GM18873 (cell line): ENCODE results near the gene CCIN.

Experiments
- ATAC-seq: cut with Tn5 transposase; IDR thresholded peaks from one replicate; pipeline ENCODE4 v1.9.1; 2021; ENCODE audit warnings: mild to moderate bottlenecking, moderate library complexity, moderate number of reproducible peaks; ENCODE audit not compliant: unreplicated experiment, low FRiP score

CCIN gene

DNA sequence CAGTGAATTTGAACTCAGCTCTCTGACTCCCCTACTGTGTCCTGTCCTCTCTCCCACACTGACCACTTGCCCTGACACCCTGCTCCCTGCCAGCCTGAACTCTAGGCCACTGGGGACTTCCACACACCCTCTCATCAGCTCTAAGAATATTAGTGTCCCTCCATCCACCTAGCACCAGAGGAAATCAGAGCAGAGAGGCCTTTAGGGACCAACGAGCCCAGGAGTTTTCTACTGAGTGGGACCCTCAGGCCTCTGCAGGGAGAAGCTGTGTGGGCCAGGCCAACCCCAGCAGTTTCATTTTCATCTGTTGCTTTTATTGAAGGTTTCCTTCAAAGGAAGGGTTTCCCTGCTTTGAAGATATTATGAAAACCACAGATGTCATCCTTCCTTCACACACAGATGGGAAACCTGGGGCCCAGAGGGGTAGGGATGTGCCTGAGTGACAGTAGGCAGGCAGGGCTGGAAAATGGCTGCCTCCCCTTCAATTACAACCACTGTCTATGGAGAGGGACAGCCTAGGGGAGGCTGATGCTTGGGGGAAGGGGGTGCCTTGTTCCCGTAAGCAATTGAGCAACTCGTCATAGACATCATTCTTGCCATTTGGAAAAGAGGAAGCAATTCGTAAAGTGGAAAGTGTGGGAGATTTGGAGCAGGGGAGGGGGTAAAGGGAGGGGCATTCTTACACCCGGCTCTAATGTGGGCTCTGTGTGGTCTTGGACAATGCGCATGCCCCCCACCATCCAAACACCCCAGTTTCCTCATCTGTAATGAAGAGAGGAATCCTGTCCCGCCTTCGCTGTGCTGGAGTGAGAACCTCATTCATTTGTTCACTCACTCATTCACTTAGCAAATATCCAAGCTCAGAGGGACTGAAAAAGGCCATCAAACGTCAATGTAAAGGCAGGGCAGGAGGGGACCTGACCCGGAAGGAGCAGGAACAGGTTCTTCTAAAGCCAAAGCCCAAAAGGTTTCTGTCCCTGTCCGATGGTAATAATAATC is 28.8 kb upstream of the CCIN start:
- no peak for ATAC-seq

DNA sequence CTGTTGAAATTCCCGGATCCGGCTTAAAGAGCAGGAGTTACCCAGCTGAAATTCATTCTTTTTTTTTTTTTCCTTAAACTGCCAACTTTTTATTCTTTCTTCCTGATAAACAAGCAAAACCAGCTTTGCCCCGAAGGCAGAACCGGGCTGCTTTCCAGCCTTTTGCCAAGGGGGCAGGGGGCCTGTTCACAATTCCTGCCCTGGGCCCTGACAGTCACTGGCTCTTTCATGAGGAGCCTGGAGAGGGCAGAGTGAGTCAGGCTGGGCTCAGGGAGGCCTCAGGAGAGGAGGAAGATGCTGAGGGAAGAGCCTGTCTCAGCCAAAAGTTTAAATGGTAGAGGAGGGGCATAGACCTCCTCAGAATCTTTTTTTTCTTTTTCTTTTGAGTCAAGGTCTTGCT is 27.9 kb upstream of the CCIN start:
- ATAC-seq = no peak

DNA sequence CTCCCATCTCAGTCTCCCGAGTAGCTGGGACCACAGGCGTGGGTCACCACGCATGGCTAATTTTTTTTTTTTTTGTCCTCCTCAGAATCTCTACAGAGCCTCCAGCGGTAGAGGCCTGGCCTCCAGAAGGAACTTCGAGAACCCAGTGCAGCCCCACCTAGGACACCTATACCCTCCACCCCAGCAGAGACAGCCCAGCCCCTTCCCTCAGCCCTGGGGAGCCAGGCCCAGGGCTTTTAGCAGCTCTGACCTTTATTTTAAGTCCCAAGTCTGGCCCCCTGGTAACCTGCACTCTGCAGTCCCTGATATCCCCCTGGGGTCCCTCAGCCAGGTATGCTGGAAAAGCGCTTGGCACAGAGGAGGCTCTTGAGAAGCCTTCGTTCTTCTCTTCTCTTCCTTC is 27.4 kb upstream of the CCIN start:
- no peak for ATAC-seq

DNA sequence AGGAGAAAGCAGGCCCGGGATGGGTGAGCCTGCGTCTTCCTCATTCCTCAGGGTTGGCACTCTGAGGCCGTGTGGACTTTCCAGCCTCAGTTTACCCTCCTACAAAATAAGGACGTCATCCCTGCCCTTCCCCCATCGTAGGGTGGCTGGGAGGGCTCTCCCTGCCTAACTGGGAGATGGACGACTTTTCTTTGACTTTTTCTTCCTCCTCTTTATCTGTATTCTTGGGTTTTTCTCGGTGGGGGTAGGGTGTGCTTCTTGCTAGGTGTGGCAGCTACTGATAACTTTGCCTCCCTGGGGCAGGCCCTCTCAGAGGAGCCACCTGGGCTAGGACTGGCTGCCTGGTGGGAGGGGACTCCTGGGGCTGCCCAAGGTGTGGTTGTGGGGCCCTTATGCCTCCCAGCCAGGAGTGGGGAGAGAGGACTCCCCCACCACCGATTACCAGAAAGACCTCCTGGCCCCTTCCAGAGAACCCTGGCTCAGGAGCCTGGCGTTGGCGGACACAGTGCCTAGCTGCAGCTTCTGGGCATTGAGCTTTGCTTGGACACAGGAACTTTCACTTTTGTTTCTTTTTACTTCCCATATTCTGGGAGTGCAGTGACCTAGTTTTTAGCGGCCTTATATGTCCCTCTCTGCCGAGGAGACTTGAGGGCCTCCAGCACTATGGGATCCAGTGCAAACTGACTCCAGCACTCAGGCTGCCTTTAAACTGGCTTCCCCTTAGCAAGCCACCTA is 26.5 kb upstream of the CCIN start:
- ATAC-seq = no peak

DNA sequence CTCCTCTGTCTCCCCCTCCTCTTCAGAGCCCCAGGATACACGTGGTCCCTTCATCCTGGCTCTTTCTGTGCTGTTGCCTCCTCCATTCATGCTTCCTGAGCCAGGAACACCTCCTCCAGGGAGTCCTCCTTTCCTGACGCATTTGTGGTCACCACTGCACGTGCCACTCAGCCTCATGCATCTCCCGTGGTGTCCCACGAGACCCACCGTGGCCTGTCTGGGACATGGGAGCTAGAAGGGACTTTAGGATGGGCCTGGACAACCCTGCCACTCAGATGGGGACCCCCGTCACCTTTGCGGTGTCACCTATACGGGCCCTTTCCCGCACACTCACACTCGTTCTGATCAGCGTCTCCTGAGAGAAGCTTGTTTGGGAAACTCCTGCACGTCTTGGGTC is 25.9 kb upstream of the CCIN start:
- ATAC-seq = no peak

DNA sequence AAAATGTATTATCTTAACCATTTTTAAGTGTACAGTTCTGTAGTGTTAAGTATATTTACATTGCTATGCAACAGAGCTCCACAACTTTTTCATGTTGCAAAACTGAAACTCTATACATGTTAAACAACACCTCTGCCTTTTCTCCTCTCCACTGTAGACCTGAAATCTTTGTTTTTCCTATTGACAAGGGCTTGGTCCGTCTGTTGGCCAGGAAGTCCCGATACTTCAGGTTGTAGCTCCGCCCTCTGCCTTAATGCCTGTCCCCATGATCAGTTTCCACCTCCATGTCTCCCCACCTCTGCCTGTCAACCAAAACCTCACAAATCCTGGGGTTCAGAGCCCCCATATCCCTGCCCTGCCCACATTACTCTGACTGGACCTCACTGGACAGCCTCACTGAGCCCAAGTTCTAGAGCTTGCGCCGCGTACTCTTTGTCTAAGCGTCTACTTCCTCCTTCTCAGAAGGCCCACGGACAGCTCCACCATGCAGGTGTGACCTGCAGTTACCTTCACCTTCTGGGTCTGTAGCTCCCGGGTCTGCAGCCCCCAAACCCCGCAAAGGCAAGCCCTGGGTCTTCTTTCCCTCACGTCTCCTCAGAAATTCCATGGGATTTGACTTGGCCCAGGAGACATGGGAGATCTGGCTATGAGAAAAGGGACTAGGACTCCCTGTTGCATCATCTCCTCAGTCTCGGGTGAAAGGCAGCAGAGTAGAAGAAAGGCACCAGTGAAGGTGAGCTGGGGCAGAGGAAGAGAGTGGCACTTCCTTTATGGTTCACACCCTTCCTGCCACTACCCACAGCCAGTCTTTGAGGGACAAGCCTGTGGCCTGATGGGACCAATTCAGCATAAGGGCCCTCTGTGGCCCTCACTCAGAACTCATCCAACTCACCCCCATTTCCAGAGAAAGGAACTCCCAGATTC is 24.6 kb upstream of the CCIN start:
- no peak for ATAC-seq

DNA sequence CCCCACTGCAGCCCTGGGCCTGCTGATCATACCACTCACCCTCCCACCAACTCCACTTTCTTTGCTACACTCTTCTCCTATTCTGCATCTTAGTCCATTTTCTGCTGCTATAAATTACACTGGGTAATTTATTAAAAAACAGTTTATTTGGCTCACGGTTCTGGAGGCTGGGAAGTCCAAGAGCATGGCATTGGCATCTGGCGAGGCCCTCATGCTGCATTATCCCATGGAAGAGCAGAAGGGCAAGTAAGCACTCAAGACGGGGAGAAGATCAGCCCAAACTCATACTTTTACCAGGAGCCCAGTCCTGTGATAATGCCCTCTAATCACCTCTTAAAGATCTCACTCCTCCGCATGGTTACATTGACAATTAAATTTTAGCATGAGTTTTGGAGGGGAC is 23.2 kb upstream of the CCIN start:
- ATAC-seq = no peak

DNA sequence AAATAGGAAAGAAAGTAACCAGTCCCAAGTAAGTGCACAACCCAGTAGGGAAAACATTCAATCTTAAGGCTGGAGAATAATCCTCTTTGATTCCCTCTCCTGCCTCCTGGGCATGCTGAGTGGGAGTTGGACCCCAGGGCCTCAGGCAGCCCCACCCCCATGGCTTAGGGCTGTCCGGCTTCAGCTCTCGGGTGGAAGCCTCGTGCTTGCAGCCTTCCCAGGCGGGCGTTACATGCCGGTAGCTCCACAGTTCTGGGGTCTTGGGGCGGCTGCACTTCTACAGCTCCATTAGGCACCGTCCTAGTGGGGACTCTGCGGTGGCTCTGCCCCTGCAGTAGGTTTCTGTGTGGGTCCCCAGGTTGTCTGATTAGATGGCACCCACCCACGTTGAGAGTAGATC is 22.5 kb upstream of the CCIN start:
- no peak for ATAC-seq

DNA sequence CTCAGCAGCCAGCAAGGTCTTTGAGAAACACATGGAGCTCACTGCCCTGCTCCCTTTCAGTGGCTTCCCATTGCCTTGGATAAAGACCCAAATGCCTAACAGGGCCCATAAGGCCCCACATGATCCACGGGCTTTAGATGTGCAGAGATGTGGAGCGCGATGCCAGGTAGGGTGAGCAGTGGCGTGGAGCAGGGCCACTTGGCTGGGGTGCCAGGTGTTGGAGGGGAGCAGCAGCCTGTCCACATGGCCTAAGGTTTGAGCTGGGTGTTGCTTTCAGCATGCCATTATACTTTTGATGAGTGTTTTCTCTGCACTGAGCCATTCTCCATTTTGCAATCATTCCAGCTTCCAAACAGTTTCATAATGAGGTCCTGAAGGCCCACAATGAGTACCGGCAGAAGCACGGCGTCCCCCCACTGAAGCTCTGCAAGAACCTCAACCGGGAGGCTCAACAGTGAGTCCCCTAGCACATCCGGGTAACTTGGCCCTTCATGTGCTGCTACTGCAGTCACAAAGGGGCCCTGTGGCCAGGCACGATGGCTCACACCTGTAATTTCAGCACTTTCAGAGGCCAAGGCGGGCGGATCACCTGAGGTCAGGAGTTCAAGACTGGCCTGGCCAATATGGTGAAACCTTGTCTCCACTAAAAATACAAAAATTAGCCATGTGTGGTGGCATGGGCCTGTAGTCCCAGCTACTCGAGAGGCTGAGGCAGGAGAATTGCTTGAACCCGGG is 21.6 kb upstream of the CCIN start:
- no peak for ATAC-seq

DNA sequence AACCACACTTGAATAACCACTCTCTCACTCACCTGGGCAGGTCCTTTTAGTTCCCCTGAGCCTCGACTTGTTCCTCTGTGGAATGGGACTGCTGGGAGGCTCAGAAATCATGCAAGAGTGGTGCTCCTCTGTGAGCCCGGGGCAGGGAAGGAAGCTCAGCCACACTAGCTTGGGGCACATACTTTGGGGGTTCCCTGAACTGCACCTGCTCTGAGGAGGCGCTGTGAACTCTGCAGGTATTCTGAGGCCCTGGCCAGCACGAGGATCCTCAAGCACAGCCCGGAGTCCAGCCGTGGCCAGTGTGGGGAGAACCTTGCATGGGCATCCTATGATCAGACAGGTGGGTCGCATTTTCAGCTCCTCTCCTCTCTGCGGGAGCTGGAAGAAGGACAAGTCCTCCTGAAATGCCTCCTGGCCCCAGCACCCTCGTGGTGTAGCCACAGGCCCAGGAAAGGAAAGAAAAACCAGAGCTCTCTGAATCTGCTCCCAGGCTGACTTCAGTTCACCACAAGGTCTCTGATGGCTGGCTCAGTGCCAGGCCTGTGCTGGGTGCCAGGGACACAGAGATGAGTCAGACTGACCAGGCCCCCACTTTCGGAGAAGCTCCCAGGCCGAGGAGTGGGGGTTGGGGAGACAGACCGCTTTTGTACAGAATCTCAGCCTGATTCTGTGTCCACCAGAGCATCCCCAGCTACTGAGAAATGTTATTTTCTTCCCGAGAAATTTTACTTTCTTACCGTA is 20.7 kb upstream of the CCIN start:
- ATAC-seq = no peak

DNA sequence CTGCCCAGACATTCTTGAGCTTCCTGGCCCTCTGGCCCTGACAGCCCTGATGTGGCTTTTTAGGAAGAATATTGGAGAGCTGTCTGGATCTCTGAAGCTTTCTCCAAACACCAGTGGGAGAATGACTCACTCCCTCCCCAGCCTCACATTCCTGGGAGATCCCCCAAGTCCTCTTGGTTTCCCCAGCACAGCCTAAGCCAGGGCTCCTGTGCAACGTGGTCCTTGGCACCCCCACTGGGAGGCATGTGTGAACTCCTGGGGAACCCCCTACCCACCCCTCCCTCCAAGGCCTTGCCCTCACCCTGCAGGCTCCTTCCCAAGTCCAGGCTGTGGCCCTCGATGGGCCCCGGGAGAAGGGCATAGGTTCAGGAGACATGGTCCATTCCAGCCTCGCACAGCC is 20.0 kb upstream of the CCIN start:
- no peak for ATAC-seq

DNA sequence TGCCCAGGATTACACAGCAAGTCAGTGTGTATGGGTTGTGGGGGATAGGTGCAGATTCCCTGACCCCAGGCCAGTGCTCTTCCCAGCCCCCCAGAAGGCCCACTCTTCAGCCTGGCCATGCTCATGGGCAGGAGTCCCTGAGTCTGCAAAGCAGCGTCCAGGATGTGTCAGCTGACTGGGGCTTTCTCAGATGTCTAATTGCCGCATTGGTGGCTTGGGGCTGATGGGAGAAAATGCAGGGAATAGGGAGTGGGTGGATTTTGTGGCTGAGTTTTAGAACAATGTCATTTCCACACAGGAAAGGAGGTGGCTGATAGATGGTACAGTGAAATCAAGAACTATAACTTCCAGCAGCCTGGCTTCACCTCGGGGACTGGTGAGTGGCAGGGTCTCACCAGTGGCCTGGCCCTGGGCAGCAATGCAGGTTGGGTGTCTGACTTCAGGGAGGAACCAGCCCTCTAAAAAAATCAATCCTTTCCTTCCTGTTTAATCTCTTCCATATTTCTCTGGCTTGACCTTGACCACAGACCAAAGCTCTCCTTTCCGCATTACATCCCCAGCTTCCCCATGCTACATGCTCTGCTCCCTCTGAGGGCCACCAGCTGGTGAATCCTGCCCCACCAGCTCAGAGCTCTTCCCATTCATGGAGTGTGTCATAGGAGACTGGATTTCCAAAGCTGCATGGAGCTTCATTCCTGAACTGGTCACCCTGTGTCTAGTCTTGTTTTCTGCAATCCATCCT is 18.4 kb upstream of the CCIN start:
- no peak for ATAC-seq

DNA sequence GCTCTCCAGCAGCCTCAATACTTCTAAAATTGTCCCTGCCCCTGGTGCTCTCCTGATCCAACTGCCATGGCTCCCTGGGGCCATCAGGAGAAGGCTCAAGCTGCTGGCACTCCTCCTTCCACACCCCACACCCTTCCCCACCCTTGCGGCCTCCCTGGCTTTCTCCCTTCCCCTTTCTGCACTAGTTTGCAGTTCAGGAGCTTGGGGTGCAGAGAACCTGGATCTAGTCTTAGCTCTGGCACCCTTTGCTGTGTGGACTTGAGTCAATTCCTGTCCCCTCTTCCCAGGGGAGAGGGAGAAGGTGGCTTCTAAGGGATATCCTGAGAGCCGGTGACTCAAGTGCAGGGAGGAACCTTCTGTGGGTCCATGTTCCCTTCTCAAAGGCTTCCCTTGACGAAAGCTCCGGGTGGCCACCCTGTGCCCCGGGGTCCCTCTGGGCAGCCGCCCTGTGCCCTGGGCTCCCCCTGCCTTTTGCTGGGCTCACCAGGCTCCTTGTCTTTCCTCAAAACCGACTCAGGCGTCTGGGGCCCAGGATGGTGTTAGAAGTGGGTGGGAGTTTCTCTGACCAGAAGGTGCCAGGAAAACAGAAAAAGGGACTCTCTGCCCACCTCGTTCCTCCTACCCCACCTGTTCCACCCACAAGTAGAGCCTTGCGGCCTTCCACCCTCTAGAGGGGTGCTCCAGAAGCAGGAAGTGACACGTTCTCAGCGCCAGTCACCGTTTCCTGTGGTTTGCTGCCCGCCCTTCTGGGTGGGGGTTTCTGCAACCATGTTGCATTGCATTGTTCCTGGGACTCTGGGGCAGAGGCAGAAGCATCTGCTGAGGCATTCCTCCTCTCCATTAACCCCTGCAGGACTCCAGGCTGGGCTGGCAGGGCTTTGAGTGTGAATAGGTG is 17.6 kb upstream of the CCIN start:
- peak; percentile 86 for ATAC-seq

DNA sequence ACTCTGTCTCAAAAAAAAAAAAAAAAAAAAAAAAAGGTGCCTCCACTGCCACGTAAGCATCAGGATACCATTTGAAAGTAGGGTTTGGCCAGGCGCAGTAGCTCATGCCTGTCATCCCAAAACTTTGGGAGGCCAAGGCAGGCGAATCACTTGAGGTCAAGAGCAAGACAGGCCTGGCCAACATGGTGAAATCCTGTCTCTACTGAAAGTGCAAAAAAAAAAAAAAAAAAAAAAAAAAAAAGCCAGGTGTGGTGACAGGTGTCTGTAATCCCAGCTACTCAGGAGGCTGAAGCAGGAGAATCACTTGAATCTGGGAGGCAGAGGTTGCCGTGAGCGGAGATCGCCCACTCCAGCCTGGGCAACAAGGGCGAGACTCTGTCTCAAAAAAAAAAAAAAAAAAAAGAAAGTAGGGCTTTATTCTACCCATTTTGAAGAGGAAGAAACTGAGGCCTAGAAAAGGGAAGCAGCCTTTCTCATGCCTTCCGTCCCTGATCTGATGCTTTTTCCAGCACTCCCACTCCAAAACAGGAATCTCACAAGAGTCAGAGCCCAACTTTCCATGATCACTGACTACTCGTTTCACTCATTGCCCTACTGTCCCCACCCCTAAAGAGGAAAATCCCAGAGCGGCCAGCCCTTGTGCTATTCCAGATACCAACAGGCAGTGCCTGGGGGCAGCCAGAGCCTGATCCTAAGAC is 16.3 kb upstream of the CCIN start:
- ATAC-seq = no peak

DNA sequence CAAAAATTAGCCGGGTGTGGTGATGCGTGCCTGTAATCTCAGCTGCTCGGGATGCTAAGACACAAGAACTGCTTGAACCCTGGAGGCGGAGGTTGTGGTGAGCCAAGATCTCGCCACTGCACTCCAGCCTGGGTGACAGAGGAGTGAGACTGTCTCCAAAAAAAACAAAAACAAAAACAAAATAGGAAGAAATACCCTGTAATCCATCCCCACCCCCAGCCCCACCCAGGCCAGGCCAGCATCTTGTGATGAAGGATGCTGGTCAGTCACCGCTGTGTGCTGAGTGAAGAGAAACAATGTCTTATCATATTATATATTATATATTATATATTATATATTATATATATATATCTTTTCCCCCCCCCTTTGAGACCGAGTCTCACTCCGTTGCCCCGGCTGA is 15.4 kb upstream of the CCIN start:
- no peak for ATAC-seq

DNA sequence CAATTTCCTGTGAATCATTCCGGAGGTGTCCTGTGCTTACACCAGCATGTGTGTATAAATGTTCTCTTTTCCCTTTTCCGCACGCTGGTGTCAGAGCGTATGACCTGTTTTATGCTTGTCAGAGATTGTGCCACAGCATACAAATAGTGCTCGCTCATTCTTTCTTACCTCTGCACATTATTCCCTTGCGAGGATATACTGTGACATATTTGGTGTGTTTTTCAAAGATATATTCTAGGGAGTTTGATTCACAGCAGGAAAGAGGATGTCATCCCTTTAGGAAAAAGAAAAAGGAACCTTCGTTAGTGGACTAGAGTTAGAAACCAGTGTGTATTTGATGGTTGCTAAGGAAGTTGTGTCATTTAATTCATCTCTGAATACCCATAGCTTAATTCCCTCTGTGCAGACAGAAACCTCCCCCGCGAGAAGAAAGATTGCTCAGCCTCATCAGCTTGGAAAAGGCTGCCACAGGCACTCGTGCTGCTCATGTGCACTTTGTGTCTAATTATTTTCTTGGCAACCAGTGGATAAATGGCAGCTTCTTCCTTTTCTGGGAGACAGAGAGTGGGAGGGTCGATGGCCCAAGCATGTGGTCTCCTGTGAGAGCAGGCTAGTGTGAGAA is 14.7 kb upstream of the CCIN start:
- no peak for ATAC-seq

DNA sequence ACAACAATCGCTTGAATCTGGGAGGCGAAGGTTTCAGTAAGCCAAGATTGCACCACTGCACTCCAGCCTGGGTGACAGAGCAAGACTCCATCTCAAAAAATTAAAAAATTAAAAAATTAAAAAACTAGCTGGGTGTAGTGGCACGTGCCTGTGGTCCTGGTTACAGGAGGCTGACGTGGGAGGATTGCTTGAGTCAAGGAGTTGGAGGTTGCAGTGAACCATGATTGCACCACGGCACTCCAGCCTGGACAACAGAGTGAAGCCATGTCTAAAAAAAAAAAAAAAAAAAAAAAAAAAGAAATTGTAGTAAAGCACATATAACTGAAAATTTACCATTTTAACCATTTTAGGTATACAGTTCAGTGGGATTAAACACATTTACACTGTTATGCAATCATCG is 13.1 kb upstream of the CCIN start:
- no peak for ATAC-seq
